ENCODE data around the gene HDAC1.
"Not testable (repeated sequence)": the region's sequence is repeated elsewhere in the genome, so short reads cannot be mapped to it uniquely, and the experiment has no call there.

Gene HDAC1

GRCh38 chr1:32274646-32275340 lies 17.1 kb upstream of the HDAC1 start:
- no peak for DNase-seq (ENCODE audit: low read depth)

DNA sequence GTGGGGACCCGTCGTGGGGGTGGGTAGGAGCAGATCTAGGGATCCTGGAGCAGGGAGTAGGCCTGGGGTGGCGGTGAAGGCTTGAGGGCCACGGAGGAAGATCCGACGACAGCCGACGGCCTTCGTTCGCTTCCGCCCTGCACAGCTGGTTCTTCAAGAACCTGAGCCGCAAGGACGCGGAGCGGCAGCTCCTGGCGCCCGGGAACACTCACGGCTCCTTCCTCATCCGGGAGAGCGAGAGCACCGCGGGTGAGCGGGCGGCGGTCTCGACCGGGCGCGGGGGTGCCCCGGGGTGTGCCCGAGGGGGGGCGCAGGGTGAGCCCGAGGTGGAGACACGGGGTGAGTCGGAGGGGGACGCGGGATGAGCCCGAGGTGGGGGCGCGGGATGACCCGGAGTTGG lies 16.5 kb upstream of the HDAC1 start:
- DNase-seq (ENCODE audit: low read depth) = no peak

GRCh38 chr1:32276032-32276782 lies 15.7 kb upstream of the HDAC1 start:
- no peak for DNase-seq (ENCODE audit: low read depth)

DNA sequence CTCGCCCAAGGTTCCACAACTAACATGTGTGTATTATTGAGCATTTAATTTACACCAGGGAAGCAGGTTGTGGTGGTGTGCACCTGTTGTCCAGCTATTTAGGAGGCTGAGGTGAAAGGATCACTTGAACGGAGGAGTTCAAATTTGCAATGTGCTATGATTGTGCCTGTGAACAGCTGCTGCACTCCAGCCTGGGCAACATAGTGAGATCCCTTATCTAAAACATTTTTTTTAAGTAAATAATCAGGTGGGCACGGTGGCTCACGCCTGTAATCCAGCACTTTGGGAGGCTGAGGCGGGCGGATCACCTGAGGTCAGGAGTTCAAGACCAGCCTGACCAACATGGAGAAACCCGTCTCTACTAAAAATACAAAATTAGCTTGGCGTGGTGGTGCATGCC lies 7.1 kb upstream of the HDAC1 start:
- not testable (repeated sequence) for DNase-seq (ENCODE audit: low read depth)

GRCh38 chr1:32285658-32286057 lies 6.2 kb upstream of the HDAC1 start:
- DNase-seq (ENCODE audit: low read depth) = no peak

GRCh38 chr1:32286763-32287162 lies 5.1 kb upstream of the HDAC1 start:
- no peak for DNase-seq (ENCODE audit: low read depth)

DNA sequence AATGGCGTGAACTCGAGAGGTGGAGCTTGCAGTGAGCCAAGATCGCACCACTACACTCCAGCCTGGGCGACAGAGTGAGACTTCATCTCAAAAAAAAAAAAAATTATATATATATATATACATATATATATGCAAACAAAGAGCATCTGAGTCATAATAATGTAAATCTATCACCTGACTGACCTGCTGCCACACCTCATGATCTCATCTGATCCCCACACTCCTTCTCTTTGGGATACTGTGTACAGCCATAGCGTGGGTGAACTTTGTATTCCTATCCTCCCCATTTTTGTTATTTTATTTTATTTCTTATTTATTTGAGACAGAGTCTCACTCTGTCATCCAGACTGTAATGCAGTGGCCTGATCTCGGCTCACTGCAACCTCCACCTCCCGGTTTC lies 2.6 kb upstream of the HDAC1 start:
- no peak for DNase-seq (ENCODE audit: low read depth)

GRCh38 chr1:32291145-32291707 lies 657 bp upstream of the HDAC1 start:
- DNase-seq (ENCODE audit: low read depth) = no peak

GRCh38 chr1:32298211-32298610 lies 6.3 kb downstream of the HDAC1 start:
- DNase-seq (ENCODE audit: low read depth) = not testable (repeated sequence)

DNA sequence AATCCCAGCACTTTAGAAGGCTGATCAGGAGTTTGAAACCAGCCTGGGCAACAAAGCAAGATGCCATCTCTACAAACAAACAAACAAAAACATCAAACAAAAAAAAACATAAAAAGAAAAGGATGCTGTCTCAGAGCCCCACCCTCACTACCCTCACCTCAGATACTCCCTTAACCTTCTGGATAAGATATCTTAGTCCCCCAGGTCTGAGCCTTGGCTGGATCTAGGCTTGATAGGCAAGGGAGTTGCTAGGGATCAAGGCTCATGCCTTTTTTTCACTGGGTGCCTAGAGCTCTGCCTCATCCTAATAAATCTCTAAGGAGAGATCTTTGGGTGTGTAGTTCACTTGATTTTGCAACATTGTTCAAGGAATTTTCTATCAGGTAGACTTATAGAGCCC lies 7.4 kb downstream of the HDAC1 start:
- DNase-seq (ENCODE audit: low read depth) = no peak

DNA sequence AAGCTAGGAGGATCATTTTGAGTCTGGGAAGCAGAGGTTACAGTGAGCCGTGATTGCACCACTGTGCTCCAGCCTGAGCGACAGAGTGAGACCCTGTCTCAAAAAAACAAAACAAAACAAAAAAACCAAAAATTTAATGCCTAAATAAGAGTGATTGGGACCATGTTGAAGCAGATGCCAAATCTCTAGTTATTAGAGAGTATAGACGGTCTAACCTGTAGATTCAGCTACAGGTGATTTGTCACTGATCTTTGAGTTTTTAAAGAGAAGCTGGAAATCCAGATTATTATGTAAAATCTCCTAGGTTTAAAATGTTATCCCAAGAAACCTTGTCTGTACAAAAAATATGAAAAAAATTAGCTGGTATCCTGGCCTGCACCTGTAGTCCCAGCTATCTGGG lies 11.5 kb downstream of the HDAC1 start:
- no peak for DNase-seq (ENCODE audit: low read depth)

DNA sequence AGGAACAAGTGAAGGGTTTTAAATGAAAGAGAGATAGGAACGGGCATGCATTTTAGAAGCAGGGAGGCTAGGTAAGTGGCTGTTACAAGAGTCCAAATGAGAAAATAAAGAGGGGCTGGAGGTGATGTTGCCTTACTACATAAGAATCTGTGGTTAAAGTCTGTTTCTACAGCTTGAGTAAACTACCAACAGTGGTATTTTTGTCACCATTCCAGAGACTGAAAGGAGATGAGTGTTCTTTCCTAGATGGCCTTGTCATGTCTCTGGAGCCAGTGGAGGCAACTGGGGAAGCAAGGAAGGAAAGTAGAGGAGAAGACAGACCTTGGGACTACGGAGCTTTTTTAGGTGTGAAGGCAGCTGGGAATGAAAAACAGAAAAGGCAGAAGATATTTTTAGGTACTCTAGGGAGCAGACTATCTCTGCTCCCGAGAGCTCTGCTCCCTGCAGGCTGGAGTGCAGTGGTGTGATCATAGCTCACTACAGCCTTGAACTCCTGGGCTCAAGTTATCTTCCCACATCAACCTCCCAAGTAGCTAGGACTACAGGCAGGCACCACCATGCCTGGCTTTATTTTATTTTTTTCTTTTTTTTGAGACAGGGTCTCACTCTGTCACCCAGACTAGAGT lies 12.2 kb downstream of the HDAC1 start:
- no peak for DNase-seq (ENCODE audit: low read depth)

DNA sequence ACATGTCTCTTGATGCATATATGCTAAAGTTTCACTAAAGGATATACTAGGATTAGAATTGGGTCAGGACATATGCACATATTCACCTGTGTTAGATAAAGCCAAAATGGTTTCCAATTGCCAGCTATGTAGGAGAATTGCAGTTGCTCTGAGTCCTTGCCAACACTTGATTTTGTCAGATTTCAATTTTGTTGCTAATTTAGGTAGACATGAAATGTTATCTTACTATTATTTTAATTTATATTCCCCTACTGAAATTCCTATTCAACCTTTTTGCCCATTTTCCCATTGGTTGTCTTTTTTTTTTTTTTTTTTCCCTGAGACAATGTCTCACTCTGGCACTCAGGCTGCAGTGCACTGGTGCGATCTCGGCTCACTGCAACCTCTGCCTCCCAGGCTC lies 13.4 kb downstream of the HDAC1 start:
- no peak for DNase-seq (ENCODE audit: low read depth)

- DNase-seq (ENCODE audit: low read depth) = no peak
Observed at GRCh38 chr1:32307324-32307723, 15.4 kb downstream of the HDAC1 start.

DNA sequence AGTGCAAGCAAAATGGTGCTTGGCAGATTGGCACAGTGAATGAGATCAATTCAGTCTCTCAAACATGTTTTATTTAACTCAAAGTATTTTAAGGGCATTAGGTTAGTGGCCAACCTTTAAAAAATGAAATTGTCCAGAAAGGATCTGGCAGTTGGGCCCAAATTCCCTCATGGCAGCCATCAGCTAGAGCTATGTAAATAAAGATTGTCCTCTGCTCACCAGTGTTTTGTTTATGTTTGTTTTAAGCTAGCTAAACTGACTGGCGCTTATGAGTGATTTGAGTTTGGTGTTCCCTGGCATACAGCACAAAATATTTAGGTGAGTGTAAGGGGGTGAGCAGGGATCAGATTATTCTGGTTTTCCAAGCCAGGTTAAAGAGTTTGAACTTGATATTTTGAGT lies 18.1 kb downstream of the HDAC1 start:
- no peak for DNase-seq (ENCODE audit: low read depth)

DNA sequence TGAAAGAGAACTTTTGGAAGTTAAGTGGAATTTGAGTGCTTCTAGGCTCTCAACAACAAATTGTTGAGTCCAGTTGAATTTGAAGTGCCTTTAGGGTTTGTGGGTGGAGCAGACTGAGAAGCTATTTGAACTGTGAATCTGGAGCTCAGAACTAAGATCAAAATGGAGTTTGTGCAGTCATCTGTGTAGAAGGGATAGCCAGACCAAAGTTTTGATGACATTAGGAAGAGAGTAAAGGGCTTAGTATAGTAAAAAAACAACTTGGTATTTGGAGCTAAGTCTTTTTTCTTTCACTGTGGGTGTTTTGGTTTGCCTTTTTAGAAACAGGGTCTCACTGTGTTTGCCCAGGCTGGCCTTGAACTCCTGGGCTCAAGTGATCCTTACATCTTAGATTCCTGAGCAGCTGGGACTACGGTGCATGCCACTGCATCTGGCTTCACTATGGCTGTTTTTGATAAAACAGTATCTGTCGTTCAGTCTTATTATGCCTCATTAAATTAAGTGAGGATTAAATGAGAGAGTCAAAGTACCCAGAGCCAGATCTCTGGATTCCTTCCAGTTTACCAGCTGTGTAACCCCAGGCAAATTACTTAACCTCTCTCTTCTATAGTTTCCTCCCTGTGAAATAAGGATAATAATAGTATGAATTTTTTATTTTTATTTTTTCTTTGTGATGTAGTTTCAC lies 20.0 kb downstream of the HDAC1 start:
- DNase-seq (ENCODE audit: low read depth) = no peak

DNA sequence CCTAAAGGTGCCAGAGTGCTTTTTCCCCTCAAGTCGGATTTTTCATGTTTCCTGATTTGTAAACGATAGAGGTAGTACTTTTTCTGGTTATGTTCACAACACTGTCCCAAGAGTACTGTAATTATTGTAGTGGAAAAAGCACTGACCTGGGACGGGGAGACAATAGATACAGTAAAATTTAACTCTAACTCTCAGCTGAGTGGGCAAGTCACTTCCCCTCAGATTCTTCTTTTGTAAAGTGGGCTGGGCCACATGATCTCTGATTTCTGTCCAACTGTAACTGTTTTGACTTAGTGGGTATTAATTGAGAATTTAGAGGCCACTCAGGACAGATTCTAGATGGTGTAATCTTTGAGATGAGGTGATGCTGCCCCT lies 25.0 kb downstream of the HDAC1 start:
- DNase-seq (ENCODE audit: low read depth) = no peak

DNA sequence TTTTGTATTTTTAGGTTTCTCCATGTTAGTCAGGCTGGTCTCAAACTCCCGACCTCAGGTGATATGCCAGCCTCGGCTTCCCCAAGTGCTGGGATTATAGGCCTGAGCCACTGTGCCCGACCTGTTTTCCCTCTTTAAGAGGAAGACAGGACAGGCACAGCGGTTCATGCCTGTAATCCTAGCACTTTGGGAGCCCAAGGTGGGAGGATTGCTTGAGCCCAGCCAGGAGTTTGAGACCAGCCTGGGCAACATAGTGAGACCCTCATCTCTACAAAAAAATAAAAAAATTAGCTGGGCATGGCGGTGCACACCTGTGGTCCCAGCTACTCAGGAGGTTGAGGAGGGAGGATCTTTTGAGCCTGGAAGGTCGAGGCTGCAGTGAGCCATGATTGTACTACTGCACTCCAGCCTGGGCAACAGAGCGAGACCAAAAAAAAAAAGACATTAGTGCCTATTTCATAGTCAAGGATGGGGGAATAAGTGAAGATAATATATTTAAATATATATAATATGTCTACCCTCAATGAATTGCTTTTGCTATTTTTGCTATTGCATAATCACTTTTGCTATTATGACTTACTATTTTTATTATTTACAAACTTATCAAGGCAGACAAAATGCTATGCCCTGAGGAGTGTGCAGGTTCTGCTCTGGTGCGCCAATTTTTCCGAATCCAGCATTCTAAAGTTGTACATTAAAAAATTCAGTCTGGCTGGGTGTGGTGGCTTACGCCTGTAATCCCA lies 26.4 kb downstream of the HDAC1 start:
- no peak for DNase-seq (ENCODE audit: low read depth)

- DNase-seq (ENCODE audit: low read depth) = no peak
Observed at GRCh38 chr1:32321712-32322291, 29.9 kb downstream of the HDAC1 start.

DNA sequence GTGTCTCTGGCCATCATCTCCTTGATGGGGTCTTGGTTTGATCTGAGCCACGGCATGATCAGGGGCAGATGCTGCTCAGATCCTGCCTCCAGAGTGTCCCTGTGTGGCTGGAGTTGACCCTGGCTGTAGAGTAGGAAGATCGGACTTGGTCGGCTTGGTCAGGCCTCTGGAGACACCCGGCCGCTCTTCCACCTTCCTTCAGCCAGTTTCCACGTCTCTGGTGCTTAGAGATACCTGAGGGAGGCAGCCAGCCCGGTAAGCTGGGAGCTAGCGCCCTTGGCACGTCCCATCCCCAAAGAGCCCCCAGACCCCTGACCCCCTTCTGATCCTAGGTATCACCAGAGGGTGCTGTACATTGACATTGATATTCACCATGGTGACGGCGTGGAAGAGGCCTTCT lies 35.3 kb downstream of the HDAC1 start:
- DNase-seq (ENCODE audit: low read depth) = no peak

GRCh38 chr1:32329931-32330466 lies 38.1 kb downstream of the HDAC1 start:
- DNase-seq (ENCODE audit: low read depth) = no peak

All from stimulated activated CD8-positive, alpha-beta memory T cell treated with anti-CD3 and anti-CD28 coated beads, Interleukin-15, amount 100 ng/mL, for 24 hours (primary cell).